Neural progenitor cell (in vitro differentiated cells): Measurements from ENCODE around the gene SAC3D1.

ENCODE experiments used
- EZH2 ChIP-seq: fragments of 200-600 bp; sonication (generic); IDR thresholded peaks from 2 replicates; pipeline ENCODE4 v1.6.1; 2017; ENCODE audit warnings: antibody characterized with exemption, mild to moderate bottlenecking, moderate library complexity
- TF ChIP-seq, protein P1 (sequence below): fragments of 200-600 bp; sonication (generic); IDR thresholded peaks from 2 replicates; pipeline ENCODE4 v1.5.1; 2017; ENCODE audit warnings: antibody characterized with exemption, mild to moderate bottlenecking

DNA sequence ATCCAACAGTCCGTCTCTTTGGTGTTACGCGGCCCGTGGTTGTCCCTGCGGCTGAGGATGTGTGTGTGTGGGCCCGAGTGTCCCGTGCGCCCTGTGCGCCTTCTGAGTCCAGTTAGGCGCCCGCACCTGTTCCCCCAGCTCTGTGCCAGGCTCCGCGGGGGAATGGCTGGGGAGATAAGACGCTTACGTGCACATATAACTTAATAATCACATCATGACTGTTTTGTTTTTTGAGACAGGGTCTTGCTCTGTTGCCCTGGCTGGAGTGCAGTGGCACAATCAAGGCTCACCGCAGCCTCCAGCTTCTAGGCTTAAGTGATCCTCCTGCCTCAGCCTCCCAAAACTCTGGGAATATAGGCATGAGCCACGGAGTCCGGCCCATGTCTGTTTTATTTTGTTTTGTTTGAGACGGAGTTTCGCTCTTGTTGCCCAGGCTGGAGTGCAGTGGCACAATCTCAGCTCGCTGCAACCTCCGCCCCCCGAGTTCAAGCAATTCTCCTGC is 26.2 kb upstream of the SAC3D1 start:
- TF ChIP-seq, protein P1, sequence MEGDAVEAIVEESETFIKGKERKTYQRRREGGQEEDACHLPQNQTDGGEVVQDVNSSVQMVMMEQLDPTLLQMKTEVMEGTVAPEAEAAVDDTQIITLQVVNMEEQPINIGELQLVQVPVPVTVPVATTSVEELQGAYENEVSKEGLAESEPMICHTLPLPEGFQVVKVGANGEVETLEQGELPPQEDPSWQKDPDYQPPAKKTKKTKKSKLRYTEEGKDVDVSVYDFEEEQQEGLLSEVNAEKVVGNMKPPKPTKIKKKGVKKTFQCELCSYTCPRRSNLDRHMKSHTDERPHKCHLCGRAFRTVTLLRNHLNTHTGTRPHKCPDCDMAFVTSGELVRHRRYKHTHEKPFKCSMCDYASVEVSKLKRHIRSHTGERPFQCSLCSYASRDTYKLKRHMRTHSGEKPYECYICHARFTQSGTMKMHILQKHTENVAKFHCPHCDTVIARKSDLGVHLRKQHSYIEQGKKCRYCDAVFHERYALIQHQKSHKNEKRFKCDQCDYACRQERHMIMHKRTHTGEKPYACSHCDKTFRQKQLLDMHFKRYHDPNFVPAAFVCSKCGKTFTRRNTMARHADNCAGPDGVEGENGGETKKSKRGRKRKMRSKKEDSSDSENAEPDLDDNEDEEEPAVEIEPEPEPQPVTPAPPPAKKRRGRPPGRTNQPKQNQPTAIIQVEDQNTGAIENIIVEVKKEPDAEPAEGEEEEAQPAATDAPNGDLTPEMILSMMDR: no peak
- TF ChIP-seq EZH2: no peak
